GOT3 (cell line): Measurements from ENCODE around the gene ATP10D.

ENCODE experiments used
- DNase-seq: peaks from one replicate; lab custom pipeline; 2025; ENCODE audit warnings: mixed read lengths; lab: John Stamatoyannopoulos, UW

Gene ATP10D

GRCh38 chr4:47590325-47590724 is 105.2 kb downstream of the ATP10D start:
- DNase-seq = no peak

DNA sequence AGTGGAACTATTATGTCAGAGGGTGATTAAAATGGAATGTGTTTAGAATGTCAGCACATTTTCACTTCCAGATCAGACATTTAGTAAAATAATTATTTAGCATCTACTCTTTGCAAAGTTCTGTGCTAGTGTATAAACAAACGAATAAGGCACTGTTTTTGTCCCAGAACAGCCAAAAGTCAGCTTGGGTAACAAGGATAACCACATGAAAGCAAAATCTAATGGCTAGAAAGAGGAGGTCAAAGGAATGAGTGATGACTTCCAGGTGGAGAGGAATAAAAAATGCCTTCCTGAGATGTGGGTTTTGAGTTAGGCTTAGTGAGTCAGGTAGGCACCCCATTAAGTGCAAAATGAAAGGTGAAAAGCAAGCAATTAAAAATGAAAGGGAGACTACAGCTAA is 112.6 kb downstream of the ATP10D start:
- no peak for DNase-seq

- DNase-seq = no peak
These were observed 113.2 kb downstream of the ATP10D start for GRCh38 chr4:47598320-47598719.

DNA sequence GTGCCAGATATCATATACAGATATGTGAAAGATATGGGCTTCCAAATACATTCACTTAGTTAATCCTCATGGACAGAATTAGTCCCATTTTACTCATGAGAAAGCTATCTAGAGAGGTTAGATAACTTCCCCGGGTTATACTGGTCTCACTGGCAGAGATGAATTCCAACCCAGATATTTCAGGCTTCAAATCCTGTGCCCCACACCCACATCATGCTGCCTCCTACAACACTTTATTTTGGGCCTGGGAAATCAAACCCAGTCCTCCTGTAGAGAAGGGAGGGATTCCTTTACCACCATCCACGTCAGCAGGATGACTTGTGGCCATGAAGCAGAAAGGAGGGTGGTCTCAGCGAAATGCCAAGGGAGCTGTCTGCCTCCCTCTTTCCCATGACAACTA is 113.8 kb downstream of the ATP10D start:
- DNase-seq = no peak

DNA sequence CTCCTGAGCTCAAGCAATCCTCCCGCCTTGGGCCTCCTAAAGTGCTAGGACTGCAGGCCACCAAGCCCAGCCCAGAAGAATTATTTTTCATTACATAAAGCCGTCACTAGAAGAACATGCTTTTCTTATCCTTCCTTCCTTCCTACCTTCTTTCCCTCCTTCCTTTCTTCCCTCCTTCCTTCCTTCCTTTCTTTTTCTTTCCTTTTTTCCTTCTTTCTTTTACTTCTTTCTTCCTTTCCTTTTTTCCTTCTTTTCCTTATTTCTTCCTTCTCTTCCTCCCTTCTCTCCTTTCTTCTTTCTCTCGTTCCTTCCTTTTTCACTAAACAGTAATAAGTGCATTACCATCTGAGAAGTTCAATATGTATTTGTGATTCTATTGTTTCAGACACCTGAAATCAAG is 121.4 kb downstream of the ATP10D start:
- DNase-seq = no peak

DNA sequence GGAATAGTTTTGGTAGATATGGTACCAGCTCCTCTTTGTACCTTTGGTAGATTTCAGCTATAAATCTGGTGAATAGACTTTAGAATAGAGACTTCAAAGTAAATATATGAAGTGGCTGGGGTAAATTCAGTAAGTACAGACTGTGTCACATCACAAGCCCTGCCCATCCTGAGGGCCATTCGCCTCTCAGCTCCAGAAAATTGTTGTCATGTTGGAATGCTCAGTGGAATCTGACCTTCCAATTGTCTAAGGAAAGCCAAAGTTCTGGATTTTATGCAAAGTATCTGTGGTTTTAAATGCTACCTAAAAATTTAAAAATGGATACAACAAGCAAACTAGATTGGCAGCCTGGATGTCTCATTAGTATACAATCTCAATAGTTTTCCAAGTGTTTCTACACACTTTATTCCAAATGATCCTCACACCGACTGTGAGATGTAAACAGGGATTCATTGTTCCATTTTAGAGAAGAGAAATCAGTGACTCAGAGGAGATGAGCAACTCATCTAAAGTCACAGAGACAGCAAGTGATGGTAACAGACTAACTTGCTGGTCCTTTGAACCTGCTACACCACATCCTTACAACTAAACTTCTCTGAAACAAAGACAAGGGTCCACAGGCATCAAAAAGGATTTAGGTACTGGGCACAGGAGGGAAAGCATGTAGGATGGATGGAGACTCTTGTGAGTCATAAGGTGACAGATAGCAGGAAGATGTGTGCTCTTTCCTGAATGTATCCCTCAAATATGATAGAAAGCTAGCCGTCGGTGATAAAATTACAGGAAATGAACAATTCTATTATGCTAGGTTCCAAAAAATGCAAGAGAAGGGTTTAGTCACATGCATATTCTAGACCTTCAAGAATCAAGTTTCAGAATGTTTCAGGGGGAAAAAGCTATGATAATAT is 127.3 kb downstream of the ATP10D start:
- no peak for DNase-seq

- DNase-seq = no peak
These were observed 130.3 kb downstream of the ATP10D start for GRCh38 chr4:47615385-47615784.

GRCh38 chr4:47617607-47618006 is 132.5 kb downstream of the ATP10D start:
- no peak for DNase-seq

- no peak for DNase-seq
These were observed 134.6 kb downstream of the ATP10D start for GRCh38 chr4:47619691-47620090.

DNA sequence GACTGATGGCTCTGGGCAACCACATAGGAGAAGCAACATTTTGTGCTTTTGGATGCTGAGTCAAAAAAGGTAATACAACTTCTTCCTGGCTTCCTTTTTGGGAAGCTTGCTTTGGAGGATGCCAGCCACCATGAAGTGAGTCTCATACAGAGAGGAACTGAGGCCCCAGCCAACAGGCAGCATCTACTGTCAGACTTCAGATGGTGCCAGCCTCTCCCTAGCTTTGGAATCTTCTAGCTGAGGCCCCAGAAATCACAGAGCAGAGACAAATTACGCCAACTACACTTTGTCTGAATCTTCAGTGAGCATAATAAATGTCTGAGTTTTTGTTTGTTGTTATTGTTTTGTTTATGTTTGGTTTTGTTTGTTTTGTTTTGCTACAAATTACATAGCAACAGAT is 136.1 kb downstream of the ATP10D start:
- no peak for DNase-seq

DNA sequence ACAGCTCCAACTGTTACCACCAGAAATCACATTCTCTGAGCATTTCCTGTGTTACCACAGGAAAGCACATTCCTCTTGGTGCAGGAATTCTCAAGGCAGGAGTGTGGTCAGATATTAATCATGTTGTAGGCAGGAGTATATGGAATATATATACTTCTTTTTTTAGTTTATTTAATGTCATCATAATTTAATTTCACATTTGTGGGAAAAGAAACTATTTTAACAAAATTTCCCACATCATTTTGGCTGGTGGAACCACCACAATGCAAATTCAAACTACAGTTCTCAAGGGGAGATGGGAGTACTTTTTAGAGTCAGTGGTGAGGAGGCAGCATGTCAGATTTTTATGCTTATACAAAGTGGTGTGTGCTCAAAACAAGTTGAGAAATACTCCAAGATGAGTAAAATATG is 139.0 kb downstream of the ATP10D start:
- no peak for DNase-seq

DNA sequence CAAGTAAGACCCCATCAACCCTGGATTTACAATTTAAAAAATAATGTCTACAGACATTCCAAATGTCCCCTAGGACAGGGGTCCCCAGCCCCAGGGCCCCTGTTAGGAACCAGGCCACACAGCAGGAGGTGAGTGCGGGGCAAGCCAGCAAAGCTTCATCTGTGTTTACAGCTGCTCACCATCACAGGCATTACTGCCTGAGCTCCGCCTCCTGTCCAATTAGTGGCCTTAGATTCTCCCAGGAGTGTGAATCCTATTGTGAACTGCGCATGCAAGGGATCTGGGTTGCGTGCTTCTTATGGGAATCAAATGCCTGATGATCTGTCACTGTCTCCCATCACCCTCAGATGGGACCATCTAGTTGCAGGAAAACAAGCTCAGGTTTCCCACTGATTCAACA is 146.1 kb downstream of the ATP10D start:
- DNase-seq = no peak

GRCh38 chr4:47639531-47639930 is 154.5 kb downstream of the ATP10D start:
- no peak for DNase-seq

DNA sequence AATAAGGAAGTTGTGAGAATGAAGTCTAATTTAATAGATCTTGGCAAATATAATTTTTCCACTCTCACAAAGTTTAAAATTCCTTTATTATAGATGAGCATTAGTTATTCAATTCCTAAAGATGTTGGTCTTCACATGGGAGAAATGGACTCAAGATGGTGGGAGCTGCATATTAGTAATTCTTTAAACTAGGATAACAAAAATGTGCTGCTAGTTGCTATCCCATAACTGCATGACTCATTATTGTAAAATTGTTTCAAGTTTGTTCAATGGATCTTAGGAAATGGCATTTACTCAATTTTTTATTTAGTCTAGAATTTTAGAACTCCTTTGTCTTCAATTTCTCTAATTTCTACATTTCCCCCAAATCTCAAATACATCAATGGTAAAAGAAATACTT is 155.8 kb downstream of the ATP10D start:
- DNase-seq = no peak

GRCh38 chr4:47641755-47642154 is 156.7 kb downstream of the ATP10D start:
- no peak for DNase-seq

DNA sequence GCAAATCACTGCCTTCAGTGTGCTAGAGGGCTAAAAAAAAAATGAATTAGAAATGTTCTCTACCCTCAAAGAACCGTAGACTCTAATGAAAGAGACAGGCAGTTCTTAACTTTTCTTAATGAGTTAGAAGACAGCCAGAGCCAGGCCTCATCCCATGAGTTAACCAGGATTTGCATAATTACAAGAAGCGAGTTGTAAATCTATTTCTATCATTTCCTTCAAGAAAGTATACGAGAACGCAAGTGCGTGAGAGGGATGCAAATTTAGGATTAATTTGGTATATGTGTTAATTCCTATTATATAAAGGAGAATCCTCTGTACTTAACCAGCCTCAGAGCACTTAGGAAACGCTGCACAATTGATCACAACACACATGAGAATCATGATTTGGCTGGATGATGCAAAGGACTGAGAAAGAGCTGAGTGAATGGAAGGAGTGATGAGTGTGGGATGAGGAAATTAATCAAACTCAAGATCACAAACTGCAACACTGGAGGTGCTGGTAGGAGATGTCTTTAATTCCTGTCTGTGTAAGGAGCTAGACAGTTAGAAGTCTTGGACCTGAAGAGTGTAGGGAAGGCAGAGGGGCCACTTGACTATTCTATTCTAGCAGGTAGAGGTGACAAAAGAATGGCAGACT is 157.2 kb downstream of the ATP10D start:
- no peak for DNase-seq
